Keratinocyte (primary cell): ENCODE results near the gene TMEM248. TPM values are rescaled to one million over a fixed set of nuclear protein-coding genes. Genes with fewer than 3 reads are reported as not detected.
"Not testable (repeated sequence)": the region's sequence is repeated elsewhere in the genome, so short reads cannot be mapped to it uniquely, and the experiment has no call there.

ENCODE experiments used
- DNase-seq: peaks from one replicate; pipeline ENCODE4 v3.0.0-alpha.2; 2011; ENCODE audit warnings: low read depth, missing footprints, low spot score
- FAIRE-seq: peaks from 2 replicates; lab custom pipeline; 2011; peaks lifted over from hg19 to GRCh38; lab: Jason Lieb, UNC
- H2AFZ ChIP-seq: 2 replicates; pipeline ENCODE4 v1.6.0; 2012; ENCODE audit warnings: low read length, control low read depth, inconsistent platforms; ENCODE audit not compliant: control insufficient read depth
- H3K27ac ChIP-seq: 2 replicates; pipeline ENCODE4 v1.5.1; 2011; ENCODE audit warnings: low read length; ENCODE audit not compliant: control insufficient read depth, insufficient read depth
- H3K27me3 ChIP-seq: 3 replicates; pipeline ENCODE4 v1.6.0; 2011; ENCODE audit warnings: low read length; ENCODE audit not compliant: control insufficient read depth, insufficient read depth; ENCODE audit errors: extremely low read depth
- H3K36me3 ChIP-seq, 2 experiments: 2 replicates in 1 of 2; 3 replicates in 1 of 2; pipeline ENCODE4 v1.5.1; 2011; ENCODE audit warnings: low read length in 2 of 2, mild to moderate bottlenecking in 1 of 2; ENCODE audit not compliant: control insufficient read depth in 2 of 2, insufficient read depth in 2 of 2; ENCODE audit errors: extremely low read depth in 1 of 2
- H3K4me1 ChIP-seq: 3 replicates; pipeline ENCODE4 v1.5.1; 2011; ENCODE audit warnings: low read length; ENCODE audit not compliant: control insufficient read depth, insufficient read depth; ENCODE audit errors: extremely low read depth
- H3K4me2 ChIP-seq: 3 replicates; pipeline ENCODE4 v1.6.0; 2011; ENCODE audit warnings: low read depth, low read length; ENCODE audit not compliant: control insufficient read depth, insufficient read depth; ENCODE audit errors: extremely low read depth
- H3K4me3 ChIP-seq, 3 experiments: fragments of 200-600 bp in 1 of 3; sonication (generic) in 1 of 3; 2 replicates in 2 of 3; 3 replicates in 1 of 3; pipeline ENCODE4 v1.5.1; 2011 to 2016; ENCODE audit warnings: low read length in 3 of 3, mild to moderate bottlenecking in 3 of 3, control low read depth in 2 of 3, inconsistent platforms in 1 of 3, low read depth in 1 of 3, mixed read lengths in 1 of 3, mixed run types in 1 of 3, moderate library complexity in 1 of 3; ENCODE audit not compliant: control insufficient read depth in 2 of 3, insufficient read depth in 2 of 3; ENCODE audit errors: extremely low read depth in 1 of 3
- H3K79me2 ChIP-seq: 2 replicates; pipeline ENCODE4 v1.6.0; 2012; ENCODE audit warnings: low read length; ENCODE audit not compliant: control insufficient read depth, insufficient read depth
- H3K9ac ChIP-seq: 3 replicates; pipeline ENCODE4 v1.6.0; 2011; ENCODE audit warnings: low read length; ENCODE audit not compliant: control insufficient read depth, insufficient read depth; ENCODE audit errors: extremely low read depth
- H3K9me1 ChIP-seq: 3 replicates; pipeline ENCODE4 v1.6.0; 2011; ENCODE audit warnings: low read length; ENCODE audit not compliant: control insufficient read depth, insufficient read depth; ENCODE audit errors: extremely low read depth
- H3K9me3 ChIP-seq: 2 replicates; pipeline ENCODE4 v1.5.1; 2012; ENCODE audit warnings: low read depth, low read length; ENCODE audit not compliant: control insufficient read depth
- H4K20me1 ChIP-seq: 3 replicates; pipeline ENCODE4 v1.6.0; 2011; ENCODE audit warnings: low read length; ENCODE audit not compliant: control insufficient read depth, insufficient read depth; ENCODE audit errors: extremely low read depth
- CTCF ChIP-seq, 3 experiments: IDR thresholded peaks in 1 of 3; conservative IDR thresholded peaks in 1 of 3; optimal IDR thresholded peaks in 1 of 3; 2 replicates in 2 of 3; 3 replicates in 1 of 3; pipeline versions ENCODE3 to v1.5.1; 2011; ENCODE audit warnings: low read length in 3 of 3, mild to moderate bottlenecking in 3 of 3, moderate library complexity in 2 of 3, control low read depth in 1 of 3, inconsistent platforms in 1 of 3; ENCODE audit not compliant: insufficient read depth in 2 of 3; ENCODE audit errors: extremely low read depth in 1 of 3
- dilution Hi-C: fragments of 300-500 bp; cut with MboI; formaldehyde crosslinking; loops from one replicate; pipeline ENCODE4 v1.7.0; 2020; ENCODE audit warnings: low sequenced_read_pairs; ENCODE audit not compliant: extremely low pct_ligation_motif_present
- polyA plus RNA-seq, 5 experiments: library from polyadenylated mRNA; depleted of rRNA in 3 of 5; stranded (reverse) in 3 of 5; stranded (forward) in 1 of 5; unstranded in 1 of 5; fragments of >200 nt; gene quantifications; 1 replicate in 1 of 5; 2 replicates in 3 of 5; 3 replicates in 1 of 5; pipeline versions ENCODE4 v1.2.1 to v1.2.3, GENCODE V29; 2011 to 2012; ENCODE audit warnings: missing spikeins in 2 of 5, low read depth in 1 of 5, low replicate concordance in 1 of 5

TMEM248 gene
- polyA plus RNA-seq, 1 donor (not counting 4 experiments of a cell fraction or from before 2014, with no cell fraction given) = 70.2 TPM

DNA sequence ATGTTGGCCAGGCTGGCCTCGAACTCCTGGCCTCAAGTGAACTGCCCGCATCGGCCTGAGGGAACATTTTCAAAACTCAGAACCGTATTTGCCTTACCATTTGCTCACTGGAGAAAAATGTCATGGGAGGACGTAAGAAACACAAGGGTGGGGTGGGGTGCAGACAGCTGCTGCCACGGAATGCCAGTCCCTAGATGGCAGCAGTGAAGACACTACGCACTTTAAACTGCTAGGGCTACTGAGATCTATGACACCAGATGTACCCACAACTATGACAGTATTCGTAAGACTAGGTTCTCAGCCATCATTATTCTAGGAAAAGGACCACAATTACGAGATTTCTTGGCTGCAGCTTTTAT is 73.6 kb downstream of the TMEM248 start:
- H4K20me1 ChIP-seq, H3K4me1 ChIP-seq, H3K9me1 ChIP-seq, dilution Hi-C loops, H3K9me3 ChIP-seq, H3K27me3 ChIP-seq, H3K36me3 ChIP-seq: not testable (repeated sequence)
- DNase-seq (peak; percentile 26), FAIRE-seq (peak; percentile 79)
- H3K4me2 ChIP-seq = peak overlapping the region; percentile 35
- TF ChIP-seq CTCF (optimal IDR thresholded peaks at IDR 0.05 in 1 of 3, IDR thresholded peaks at IDR 0.05 in 1 of 3, conservative IDR thresholded peaks at IDR 0.05 in 1 of 3; ENCODE audit: extremely low read depth in 1 of 3, insufficient read depth in 2 of 3, low read length in 3 of 3) = peak; percentile 30 to 66 (median 34)
- peak overlapping the region; percentile 88 for H3K27ac ChIP-seq
- peaks cover 25% of the 10 kb centered on the region for H3K79me2 ChIP-seq
- peak overlapping the region; percentile 71 for H2AFZ ChIP-seq
- H3K9ac ChIP-seq = peak overlapping the region; percentile 91
- H3K4me3 ChIP-seq = peak overlapping the region; percentile 71 to 85 (median 71)

- Histone ChIP-seq H3K79me2 (peaks cover 25% of the 10 kb centered on the region), H3K27ac (peak within 1 kb of the TSS; percentile 88), H2AFZ (peak within 1 kb of the TSS; percentile 74), H3K4me3 (peak within 1 kb of the TSS; percentile 71 to 85 (median 71)), H3K4me2 (peak within 1 kb of the TSS; percentile 54), H3K9ac (peak within 1 kb of the TSS; percentile 91)
- H3K9me3 ChIP-seq, H3K36me3 ChIP-seq, dilution Hi-C loops, H4K20me1 ChIP-seq, H3K4me1 ChIP-seq, H3K9me1 ChIP-seq, H3K27me3 ChIP-seq: not testable (repeated sequence)
- FAIRE-seq (peak; percentile 67), DNase-seq (peak; percentile 88)
Observed at GRCh38 chr7:66995050-66995776, 74.2 kb downstream of the TMEM248 start, which contains the start of gene SBDS. Gene SBDS (minus strand): TSS chr7:66995586. CDS start chr7:66995417, 169 bp downstream.

DNA sequence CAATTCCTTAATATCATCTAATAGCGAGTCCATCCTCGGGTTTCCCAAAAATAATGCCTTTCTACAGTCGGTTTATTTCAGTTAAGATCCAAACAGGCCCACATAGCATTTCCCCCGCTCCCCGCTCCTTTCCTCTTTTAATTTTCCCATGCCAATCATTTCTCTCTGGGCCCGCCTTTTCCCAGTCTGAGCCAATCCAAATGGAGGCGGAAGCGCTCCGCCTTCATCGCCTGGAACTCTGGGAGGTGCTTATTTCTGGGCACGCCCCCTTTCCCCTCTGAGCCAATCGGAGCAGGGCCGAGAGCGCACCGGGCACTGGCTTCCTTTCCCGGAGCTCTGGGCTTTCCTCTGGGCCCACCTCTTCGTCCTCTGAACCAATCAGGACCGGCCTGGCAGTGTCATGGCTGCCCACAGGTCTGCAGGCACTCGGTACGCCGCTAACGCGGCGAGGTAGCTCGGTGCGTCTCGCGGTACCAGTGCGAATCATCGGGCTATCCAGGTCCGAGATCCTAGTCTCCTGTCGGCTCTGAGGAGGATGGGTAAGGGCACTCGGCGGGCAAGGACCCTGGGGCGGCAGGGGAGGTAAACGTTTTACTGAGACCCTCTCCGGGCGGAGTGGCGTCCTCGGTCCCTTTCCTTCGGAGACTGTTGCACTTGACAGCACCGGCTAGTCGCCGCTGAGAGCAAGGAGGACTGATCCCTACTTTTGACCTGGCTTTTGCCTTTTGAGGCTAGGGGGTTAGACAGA is 75.6 kb downstream of the TMEM248 start, which contains the start of gene TYW1:
Gene TYW1 (plus strand): TSS at position 390 of the 748 bp plus-strand sequence. CDS start 146 bp downstream, at position 536.
- Histone ChIP-seq H2AFZ (peak within 1 kb of the TSS; percentile 95), H3K79me2 (peaks cover 25% of the 10 kb centered on the region)

More for the DNA sequence above, 75.6 kb downstream of the TMEM248 start, which contains the start of gene TYW1:
- H3K36me3 ChIP-seq, H3K9me1 ChIP-seq, H3K27me3 ChIP-seq, H3K4me1 ChIP-seq, H3K9me3 ChIP-seq, H4K20me1 ChIP-seq, dilution Hi-C loops: not testable (repeated sequence)
- H3K27ac ChIP-seq = peak within 1 kb of the TSS; percentile 72
- peak; percentile 71 for DNase-seq
- peak within 1 kb of the TSS; percentile 81 for H3K4me2 ChIP-seq
- peak within 1 kb of the TSS; percentile 76 to 90 (median 82) for H3K4me3 ChIP-seq
- H3K9ac ChIP-seq = peak within 1 kb of the TSS; percentile 86
- peak; percentile 77 for FAIRE-seq
